GM12873 (cell line): ENCODE data around the gene IL12RB2.

Source experiments
- TF ChIP-seq, protein P1 (sequence below): IDR thresholded peaks from 2 replicates; pipeline ENCODE4 v1.5.1; 2012; ENCODE audit warnings: low read depth, mild to moderate bottlenecking, moderate library complexity, low read length, control low read depth; ENCODE audit not compliant: insufficient read depth; ENCODE audit errors: missing control alignments

Gene IL12RB2

DNA sequence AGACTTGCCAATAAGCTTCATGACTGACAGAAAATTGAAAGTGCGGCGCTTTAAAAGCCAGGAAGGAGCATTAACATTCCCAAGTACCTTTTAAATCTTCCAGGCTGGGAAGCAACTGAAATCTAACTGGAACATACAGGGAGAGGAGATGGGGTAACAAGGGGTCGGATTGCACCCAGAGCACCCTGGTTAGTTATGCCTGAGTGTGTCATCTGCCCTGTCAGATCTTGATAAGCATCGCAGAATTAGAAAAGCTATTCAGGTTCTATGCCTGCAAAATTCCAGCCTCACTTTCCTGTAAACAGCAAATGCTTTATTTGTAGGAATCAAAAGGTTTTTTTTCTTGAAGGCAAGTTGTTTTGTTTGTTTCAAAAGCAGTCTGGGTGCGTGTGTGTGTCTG, 64.0 kb downstream of the IL12RB2 start:
- TF ChIP-seq, protein P1, sequence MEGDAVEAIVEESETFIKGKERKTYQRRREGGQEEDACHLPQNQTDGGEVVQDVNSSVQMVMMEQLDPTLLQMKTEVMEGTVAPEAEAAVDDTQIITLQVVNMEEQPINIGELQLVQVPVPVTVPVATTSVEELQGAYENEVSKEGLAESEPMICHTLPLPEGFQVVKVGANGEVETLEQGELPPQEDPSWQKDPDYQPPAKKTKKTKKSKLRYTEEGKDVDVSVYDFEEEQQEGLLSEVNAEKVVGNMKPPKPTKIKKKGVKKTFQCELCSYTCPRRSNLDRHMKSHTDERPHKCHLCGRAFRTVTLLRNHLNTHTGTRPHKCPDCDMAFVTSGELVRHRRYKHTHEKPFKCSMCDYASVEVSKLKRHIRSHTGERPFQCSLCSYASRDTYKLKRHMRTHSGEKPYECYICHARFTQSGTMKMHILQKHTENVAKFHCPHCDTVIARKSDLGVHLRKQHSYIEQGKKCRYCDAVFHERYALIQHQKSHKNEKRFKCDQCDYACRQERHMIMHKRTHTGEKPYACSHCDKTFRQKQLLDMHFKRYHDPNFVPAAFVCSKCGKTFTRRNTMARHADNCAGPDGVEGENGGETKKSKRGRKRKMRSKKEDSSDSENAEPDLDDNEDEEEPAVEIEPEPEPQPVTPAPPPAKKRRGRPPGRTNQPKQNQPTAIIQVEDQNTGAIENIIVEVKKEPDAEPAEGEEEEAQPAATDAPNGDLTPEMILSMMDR, result no peak

DNA sequence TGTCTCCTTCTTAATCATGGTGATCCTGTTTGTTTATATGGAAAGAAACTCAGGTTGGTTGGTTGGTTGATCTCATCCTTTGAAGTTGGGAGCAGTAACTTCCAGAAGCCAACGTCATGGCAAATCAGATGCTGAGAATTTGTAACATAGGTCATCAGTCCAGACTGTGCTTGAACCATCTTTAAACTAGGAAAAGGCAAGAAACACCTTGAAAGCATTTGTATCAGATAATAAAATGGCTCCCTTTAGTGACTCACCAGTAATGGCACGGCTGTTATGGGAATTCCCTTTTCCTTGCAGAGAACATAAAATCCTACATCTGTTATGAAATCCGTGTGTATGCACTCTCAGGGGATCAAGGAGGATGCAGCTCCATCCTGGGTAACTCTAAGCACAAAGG, 64.5 kb downstream of the IL12RB2 start:
- TF ChIP-seq, protein P1, result no peak

DNA sequence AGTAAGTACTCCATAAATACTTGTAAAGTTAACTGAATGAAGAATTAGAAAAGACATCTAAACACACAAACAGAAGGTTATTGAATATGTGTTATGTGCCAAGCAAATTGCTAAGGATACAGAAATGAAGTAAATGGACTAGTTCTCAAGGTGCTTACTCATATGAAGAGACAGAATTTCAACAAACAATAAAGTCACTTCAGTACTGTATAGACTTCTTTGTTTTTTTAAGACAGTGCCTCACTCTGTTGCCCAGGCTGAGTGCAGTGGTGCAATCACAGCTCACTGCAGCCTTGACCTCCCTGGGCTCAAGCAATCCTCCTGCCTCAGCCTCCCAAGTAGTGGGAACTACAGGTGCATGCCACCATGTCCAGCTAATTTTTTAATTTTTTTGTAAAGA, 65.2 kb downstream of the IL12RB2 start:
- TF ChIP-seq, protein P1, result no peak

DNA sequence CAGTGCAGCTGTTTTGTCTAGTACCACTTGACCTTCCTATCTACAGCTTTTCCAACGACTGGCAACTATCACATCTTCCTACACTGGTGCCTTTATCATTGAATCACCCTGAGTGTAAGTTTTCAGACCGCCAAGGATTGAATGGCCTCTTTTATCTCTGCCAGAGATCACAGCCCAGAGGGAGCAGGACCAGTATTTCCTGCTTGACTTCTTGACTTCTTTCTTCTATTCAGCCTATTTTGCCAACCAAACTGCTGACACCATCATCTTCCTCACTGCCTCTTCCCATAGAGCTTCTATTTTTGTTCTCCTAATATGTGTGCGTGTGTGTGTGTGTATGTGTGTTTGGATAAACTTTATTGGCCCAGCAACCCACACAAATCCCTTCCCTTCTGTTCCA, 68.7 kb downstream of the IL12RB2 start:
- TF ChIP-seq, protein P1, result no peak

DNA sequence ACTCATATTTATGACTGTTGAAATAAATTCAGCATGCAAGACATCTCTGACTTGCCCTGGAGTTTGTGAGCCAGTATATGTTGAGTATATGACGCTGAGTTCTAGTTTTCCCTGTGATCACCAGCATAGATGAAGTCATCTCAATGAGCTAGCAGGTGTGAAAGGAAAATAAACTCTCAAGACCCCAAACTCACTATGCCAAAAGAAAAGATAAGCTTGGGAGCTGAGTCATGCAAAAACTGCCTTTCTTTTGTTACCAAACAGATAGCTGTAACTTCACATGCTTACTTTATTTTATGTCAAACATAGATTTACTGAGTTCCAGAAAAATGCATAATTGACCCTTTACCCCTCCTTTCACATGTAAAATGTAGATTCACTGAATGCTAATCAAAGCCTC, 69.6 kb downstream of the IL12RB2 start:
- TF ChIP-seq, protein P1, result no peak

DNA sequence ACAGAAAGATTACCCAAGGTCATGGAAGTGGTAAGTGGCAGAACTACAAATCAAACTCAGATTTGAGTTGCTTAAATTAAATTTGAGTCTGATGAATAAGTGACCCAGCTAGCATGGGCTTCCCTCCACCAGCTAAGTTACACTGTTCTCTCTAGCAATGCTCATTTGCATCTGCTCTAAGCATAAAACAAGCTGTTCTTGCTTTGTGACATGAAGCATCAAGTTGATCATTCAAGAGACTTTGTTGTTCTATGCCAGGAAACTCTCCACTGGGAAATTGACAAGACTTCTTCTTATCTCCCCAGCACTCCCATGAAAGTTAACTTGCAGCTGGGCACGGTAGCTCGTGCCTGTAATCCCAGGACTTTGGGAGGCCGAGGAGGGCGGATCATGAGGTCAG, 73.5 kb downstream of the IL12RB2 start:
- TF ChIP-seq, protein P1, result no peak

DNA sequence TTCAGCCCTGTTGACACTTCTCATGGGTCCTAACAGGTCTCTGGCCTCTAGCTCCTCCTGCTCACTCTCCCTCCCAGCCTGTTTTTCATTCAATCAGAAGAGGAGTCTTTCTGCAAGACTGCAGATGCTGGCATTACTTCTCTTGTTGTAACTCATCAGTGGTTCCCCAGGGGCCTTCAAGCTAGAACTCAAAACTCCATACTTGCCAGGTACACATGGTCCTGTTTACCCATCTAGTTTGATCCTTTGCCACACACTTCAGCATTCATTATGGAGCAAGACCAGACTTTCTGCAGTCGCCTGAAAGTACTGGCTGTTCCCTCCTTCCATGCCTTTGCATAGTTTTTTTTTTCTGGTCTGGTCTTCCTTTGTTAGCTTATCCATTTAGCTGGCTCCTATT, 74.6 kb downstream of the IL12RB2 start:
- TF ChIP-seq, protein P1, result no peak
